Naive thymus-derived CD8-positive, alpha-beta T cell (primary cell): Measurements from ENCODE around the gene CDC42EP5. TPM values are rescaled to one million over a fixed set of nuclear protein-coding genes. Genes with fewer than 3 reads are reported as not detected.
"Not testable (repeated sequence)": the region's sequence is repeated elsewhere in the genome, so short reads cannot be mapped to it uniquely, and the experiment has no call there.

ENCODE experiments used
- ATAC-seq, 2 donors: fragments of 150-1000 bp; cut with Tn5 transposase in 1 of 2; sonication (Bioruptor Pico), chemical (Tn5 transposase) in 1 of 2; 1 replicate in 1 of 2; 2 replicates in 1 of 2; pipeline ENCODE4 v1.10.0; 2021; ENCODE audit warnings: mild to moderate bottlenecking in 2 of 2, moderate library complexity in 2 of 2
- POLR2A ChIA-PET: fragments of 350-600 bp; sonication (Branson Sonifier 250); formaldehyde crosslinking; loops from one replicate; lab custom pipeline; 2021; ENCODE audit warnings: antibody characterized with exemption; lab: Charles Lee
- DNase-seq, 10 donors: peaks; one replicate each; pipeline versions ENCODE4 v3.0.0 to v3.0.0-alpha.2; 2020 to 2022
- H3K27ac Mint-ChIP-seq, 10 donors: one replicate each; pipeline ENCODE4 v1.8.0; 2020 to 2022; ENCODE audit warnings: mild to moderate bottlenecking in 10 of 10, mixed read lengths in 10 of 10, moderate library complexity in 4 of 10, inconsistent platforms in 1 of 10
- H3K27me3 Mint-ChIP-seq, 5 donors: one replicate each; pipeline ENCODE4 v1.8.0; 2021 to 2022; ENCODE audit warnings: mixed read lengths in 5 of 5
- H3K36me3 Mint-ChIP-seq, 3 donors: one replicate each; pipeline ENCODE4 v1.8.0; 2020 to 2022; ENCODE audit warnings: mixed read lengths in 3 of 3, mild to moderate bottlenecking in 2 of 3, inconsistent platforms in 1 of 3
- H3K4me1 Mint-ChIP-seq, 4 donors: one replicate each; pipeline ENCODE4 v1.8.0; 2021 to 2022; ENCODE audit warnings: mixed read lengths in 4 of 4
- H3K4me3 Mint-ChIP-seq, 10 donors: one replicate each; pipeline ENCODE4 v1.8.0; 2020 to 2022; ENCODE audit warnings: mild to moderate bottlenecking in 10 of 10, mixed read lengths in 10 of 10, moderate library complexity in 6 of 10, inconsistent platforms in 1 of 10
- H3K9me3 Mint-ChIP-seq, 9 donors: one replicate each; pipeline ENCODE4 v1.8.0; 2020 to 2022; ENCODE audit warnings: mixed read lengths in 9 of 9, mild to moderate bottlenecking in 3 of 9, inconsistent platforms in 1 of 9, moderate library complexity in 1 of 9
- polyA plus RNA-seq, 3 donors: library from polyadenylated mRNA; unstranded; fragments of 300-500 nt; fragmentation: Illumina TruSeq; gene quantifications; one replicate each; pipeline ENCODE4 v1.2.3, GENCODE V29; 2021
- total RNA-seq, 8 experiments: library from RNA in 2 of 8; stranded (reverse) in 2 of 8; gene quantifications; one replicate each; pipeline ENCODE4 v1.2.3 and lab custom pipeline; 2021 to 2026

The CDC42EP5 gene
- total and polyA plus RNA-seq, 5 experiments from 2014 or later, result not detected

DNA sequence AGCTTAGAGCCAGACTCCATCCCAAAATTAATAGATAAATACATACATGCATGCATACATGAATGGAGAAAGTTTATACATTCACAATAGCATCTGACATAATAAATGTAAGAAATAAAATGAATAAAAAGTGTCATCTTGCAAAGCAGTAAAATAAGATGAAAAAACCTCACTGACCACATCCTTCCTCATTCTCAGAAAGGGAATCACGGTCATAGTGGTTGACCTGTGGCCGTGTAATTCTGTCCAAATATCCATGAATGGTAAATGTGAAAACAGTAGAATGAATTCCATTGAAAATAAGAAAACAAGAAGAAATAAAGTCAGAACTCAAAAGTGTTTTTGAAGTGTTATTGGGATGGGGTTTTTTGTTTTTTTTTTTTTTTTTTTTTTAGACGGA, 9.8 kb upstream of the CDC42EP5 start:
- Mint-ChIP-seq H3K4me1 (peaks cover 3 to 25% (median 12%) of the 10 kb centered on the region in 4 donors), H3K36me3 (no peaks in the 10 kb centered on the region), H3K27me3 (peaks cover 15 to 56% (median 36%) of the 10 kb centered on the region in 5 donors), H3K27ac (no peak overlapping the region), H3K4me3 (no peak overlapping the region), H3K9me3 (no peaks in the 10 kb centered on the region)
- POLR2A ChIA-PET, result no interaction called here
- DNase-seq (no peak), ATAC-seq (no peak)

DNA sequence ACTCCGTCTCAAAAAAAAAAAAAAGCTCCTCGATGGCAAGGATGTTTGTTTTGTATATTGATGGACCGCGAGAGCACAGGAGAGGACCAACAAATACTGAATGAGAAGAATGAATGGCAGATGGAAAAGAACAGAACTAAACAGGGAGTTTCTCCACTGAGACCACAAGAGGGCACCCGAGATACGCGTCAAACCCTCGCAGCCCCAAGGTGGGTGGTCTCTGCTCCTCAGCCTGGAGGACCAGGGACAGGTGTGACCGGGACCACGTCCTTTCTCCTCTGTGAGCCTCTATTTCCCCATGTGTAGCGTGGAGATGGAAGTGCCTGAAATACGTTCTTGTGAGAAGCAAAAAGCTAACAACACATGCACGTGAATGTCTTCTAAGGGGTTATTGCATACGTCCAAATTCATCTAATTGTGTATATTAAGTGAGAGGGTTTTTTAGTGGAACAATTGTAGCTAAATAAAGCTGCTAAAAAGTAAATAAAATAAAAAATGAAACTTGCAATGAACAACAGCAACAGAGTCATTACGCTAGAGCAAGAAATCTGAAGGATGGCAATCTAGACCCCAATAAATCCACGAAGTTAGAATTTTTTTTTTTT, 8.3 kb upstream of the CDC42EP5 start:
- Mint-ChIP-seq H3K27ac (no peak overlapping the region), H3K27me3 (peaks cover 17 to 71% (median 45%) of the 10 kb centered on the region in 5 donors), H3K4me1 (peaks cover 3 to 25% (median 12%) of the 10 kb centered on the region in 4 donors), H3K36me3 (no peaks in the 10 kb centered on the region), H3K9me3 (no peaks in the 10 kb centered on the region), H3K4me3 (no peak overlapping the region)
- POLR2A ChIA-PET, result no interaction called here
- DNase-seq (peak in 5 of 10 donors; percentile 25 to 67 (median 55)), ATAC-seq (peak in 1 of 2 donors; percentile 68)

DNA sequence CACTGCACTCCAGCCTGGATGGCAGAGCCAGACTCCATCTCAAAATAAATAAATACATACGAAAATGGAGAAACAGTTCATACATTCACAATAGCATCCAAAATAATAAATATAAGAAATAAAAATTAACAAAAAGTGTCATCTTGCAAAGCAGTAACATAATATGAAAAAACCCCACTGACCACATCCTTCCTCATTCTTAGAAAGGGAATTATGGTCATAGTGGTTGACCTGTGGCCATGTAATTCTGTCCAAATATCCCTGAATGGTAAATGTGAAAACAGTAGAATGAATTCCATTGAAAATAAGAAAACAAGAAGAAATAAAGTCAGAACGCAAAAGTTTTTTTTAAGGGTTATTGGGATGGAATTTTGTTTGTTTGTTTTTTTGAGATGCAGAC, 7.0 kb upstream of the CDC42EP5 start:
- DNase-seq (no peak), ATAC-seq (no peak)
- H3K4me1 Mint-ChIP-seq, result peaks cover 3 to 25% (median 12%) of the 10 kb centered on the region in 4 donors
- H3K36me3 Mint-ChIP-seq, result no peaks in the 10 kb centered on the region
- H3K27me3 Mint-ChIP-seq, result peaks cover 17 to 69% (median 44%) of the 10 kb centered on the region in 5 donors
- H3K4me3 Mint-ChIP-seq, result no peak overlapping the region
- POLR2A ChIA-PET, result no interaction called here
- no peak overlapping the region for H3K27ac Mint-ChIP-seq
- H3K9me3 Mint-ChIP-seq, result no peaks in the 10 kb centered on the region

DNA sequence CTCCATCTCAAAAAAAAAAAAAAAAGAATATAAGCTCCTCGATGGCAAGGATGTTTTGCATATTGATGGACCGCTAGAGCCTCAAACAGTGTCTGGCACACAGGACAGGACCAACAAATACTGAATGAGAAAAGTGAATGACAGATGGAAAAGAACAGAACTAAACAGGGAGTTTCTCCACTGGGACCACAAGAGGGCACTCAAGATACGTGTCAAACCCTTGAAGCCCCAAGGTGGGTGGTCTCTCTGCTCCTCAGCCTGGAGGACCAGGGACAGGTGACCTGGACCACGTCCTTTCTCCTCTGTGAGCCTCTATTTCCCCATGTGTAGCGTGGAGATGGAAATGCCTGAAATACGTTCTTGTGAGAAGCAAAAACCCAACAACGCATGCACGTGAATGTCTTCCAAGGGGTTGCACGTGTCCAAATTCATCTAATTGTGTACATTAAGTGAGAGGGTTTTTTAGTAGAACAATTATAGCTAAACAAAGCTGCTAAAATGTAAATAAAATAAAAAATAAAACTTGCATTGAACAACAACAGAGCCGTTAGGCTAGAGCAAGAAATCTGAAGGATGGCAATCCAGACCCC, 5.7 kb upstream of the CDC42EP5 start:
- POLR2A ChIA-PET, result no interaction called here
- ATAC-seq, result peak; percentile 35 to 40

DNA sequence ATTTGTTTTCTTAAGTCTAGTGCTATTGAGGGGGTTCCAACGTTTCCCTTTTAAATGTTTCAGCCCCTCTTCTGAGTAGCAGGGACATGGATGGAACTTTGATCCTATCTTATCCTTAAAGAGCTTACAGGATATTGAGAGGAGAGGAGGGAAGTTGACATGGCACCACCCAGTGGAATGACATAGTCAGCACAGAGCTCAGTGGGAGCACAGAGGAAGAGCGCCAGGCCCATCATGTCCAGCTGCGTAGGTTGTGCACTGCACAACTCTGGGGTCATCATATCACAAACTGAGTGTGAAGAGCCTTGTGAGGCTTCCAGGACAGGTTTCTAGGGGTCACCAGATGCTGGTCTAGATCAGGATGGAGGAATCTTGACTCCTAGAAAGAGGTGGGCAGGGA, 4.6 kb upstream of the CDC42EP5 start:
- H3K36me3 Mint-ChIP-seq, result no peaks in the 10 kb centered on the region
- POLR2A ChIA-PET, result no interaction called here
- no peak overlapping the region for H3K27ac Mint-ChIP-seq
- H3K27me3 Mint-ChIP-seq, result peaks cover 15 to 78% (median 44%) of the 10 kb centered on the region in 5 donors
- no peaks in the 10 kb centered on the region for H3K9me3 Mint-ChIP-seq
- H3K4me1 Mint-ChIP-seq, result peaks cover 5 to 21% (median 15%) of the 10 kb centered on the region in 4 donors
- ATAC-seq (no peak), DNase-seq (no peak)
- H3K4me3 Mint-ChIP-seq, result no peak overlapping the region

More for the DNA sequence above, 5.7 kb upstream of the CDC42EP5 start:
- Mint-ChIP-seq H3K27me3 (peaks cover 11 to 69% (median 43%) of the 10 kb centered on the region in 5 donors), H3K9me3 (no peaks in the 10 kb centered on the region), H3K36me3 (no peaks in the 10 kb centered on the region), H3K4me3 (no peak overlapping the region), H3K4me1 (peaks cover 4 to 25% (median 12%) of the 10 kb centered on the region in 4 donors), H3K27ac (no peak overlapping the region)
- peak in 2 of 10 donors; percentile 25 to 38 for DNase-seq

DNA sequence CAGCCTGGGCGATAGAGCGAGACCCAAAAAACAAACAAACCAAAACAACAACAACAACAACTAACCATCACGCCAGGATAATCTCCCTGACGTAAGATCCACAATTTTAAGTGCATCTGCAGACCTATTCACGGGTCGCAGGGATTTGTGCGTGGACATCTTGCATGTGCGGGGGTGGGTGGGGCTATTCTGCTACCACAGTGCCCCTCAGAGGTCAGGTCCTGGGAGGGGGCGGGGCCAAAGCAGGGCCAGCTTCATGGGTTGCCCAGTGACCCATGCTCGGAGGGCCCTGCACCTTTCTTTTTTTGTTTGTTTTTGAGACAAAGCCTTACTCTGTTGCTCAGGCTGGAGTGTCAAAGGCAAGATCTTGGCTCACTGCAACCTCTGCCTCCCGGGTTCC, 2.6 kb upstream of the CDC42EP5 start:
- H3K9me3 Mint-ChIP-seq, result no peaks in the 10 kb centered on the region
- peaks cover 13 to 77% (median 39%) of the 10 kb centered on the region in 5 donors for H3K27me3 Mint-ChIP-seq
- DNase-seq, result no peak
- H3K4me3 Mint-ChIP-seq, result no peak overlapping the region
- peaks cover 5 to 15% (median 11%) of the 10 kb centered on the region in 4 donors for H3K4me1 Mint-ChIP-seq
- POLR2A ChIA-PET, result interaction anchor here (0.6 kb wide), 1 partner anchor 94 kb away, joined by 3 read pairs; no protein-coding TSS in a partner anchor
- no peak overlapping the region for H3K27ac Mint-ChIP-seq
- no peaks in the 10 kb centered on the region for H3K36me3 Mint-ChIP-seq
- no peak for ATAC-seq

DNA sequence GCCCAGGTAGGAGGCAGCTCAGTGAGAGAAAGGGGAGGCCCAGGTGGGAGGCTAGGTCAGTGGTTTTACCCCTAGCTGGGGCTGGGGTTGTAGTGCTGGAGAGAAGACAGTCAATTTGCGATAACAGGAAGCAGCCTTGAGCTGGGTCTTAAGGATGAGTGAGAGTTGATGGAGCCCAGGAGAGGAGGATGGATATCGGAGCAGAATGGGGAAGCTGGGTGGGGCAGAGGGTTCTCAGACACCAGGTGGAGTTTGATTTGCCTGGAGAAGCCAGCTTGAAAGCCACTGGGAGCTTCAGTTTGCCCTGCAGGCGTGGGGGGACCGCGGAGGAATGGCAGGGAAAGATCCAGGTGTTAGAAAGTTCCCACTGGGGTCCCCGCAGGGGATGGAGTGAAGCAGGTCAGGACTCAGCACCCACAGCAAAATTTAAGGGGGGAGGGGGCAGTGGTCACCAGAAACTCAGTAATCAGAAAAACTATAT, 836 bp upstream of the CDC42EP5 start:
- peaks cover 9 to 24% (median 16%) of the 10 kb centered on the region in 4 donors for H3K4me1 Mint-ChIP-seq
- no peaks in the 10 kb centered on the region for H3K9me3 Mint-ChIP-seq
- H3K36me3 Mint-ChIP-seq, result no peaks in the 10 kb centered on the region
- no peak for ATAC-seq
- peaks cover 29 to 82% (median 51%) of the 10 kb centered on the region in 5 donors for H3K27me3 Mint-ChIP-seq
- DNase-seq, result no peak
- peak overlapping the region in 1 of 10 donors; percentile 37 for H3K27ac Mint-ChIP-seq
- POLR2A ChIA-PET, result interaction anchor here (0.7 to 0.9 kb wide), 2 partner anchors 13 to 25 kb away, joined by 3 read pairs; partner anchors contain the start of gene LENG8
- H3K4me3 Mint-ChIP-seq, result no peak overlapping the region

DNA sequence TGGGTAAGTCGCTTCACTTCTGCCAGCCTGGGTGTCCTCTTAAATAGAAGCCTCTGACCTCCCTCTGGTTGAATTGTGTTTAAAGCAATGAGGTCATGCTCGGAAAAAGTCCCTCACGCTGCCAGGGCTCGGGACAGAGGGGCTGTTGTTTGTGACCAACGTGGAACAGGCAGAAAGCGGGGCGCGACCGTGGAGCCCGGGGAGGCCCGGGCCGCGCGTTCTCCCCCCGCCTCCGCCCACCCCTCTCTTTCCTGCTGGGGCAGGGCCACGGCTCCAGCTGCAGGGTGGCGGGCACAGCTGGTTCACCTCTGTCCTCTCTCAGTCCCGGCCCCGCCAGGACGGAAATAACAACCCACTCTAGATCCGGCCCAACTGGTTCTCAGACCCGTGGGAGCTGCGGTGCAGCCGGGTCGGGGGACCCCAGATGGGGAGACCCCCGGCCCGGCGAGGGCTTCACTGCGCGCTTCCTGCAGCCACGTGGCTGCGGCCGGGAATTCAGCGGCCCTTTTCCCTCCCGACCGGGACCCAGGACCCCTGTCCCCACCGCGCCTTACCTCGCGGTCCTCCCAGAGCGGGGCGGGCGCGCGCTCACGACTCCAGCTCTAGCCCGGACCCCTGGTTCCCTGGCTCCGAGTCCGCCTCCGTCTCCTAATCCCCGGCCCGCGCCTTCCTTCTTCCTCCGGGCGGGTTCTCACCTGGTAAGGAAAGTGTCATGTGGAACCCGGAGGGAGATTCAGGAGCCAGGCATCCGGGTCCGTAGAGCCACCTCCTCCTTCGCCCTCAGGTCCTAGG, 1.9 kb downstream of the CDC42EP5 start:
- peak; percentile 29 to 56 for ATAC-seq
- H3K4me3 Mint-ChIP-seq, result peak overlapping the region in 3 of 10 donors; percentile 36 to 69 (median 50)

DNA sequence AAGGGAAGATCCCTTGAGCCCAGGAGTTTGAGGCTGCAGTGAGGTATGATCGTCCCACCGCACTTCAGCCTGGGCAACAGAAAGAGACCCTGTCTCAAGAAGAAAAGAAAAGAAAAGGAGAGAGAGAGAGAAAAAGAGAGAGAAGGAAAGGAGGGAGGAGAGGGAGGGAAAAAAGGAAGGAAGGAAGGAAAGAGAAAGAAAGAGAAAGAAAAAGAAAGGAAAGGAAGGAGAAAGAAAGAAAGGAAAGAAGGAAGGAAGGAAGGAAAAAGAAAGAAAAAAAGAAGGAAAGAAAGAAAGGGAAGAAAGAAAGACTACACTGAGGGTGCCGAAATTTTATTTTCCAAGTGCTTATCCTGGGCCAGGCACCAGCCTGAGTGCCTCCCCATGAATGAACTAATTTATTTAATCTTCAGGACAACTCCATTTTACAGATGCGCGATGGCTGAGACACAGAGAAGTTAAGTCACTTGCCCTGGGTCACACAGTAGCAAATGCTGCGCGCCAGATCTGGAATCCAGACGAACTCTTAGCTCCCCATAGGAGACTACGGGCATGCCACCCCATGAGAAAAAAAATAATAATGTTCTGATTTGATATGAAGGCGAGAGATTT, 2.7 kb downstream of the CDC42EP5 start:
- ATAC-seq, result no peak
- no peaks in the 10 kb centered on the region for H3K36me3 Mint-ChIP-seq
- H3K27ac Mint-ChIP-seq, result peak overlapping the region in 1 of 10 donors; percentile 68
- H3K27me3 Mint-ChIP-seq, result peaks cover 25 to 58% (median 39%) of the 10 kb centered on the region in 5 donors
- peaks cover 0 to 5% (median 0%) of the 10 kb centered on the region in 9 donors for H3K9me3 Mint-ChIP-seq
- DNase-seq, result no peak
- peak overlapping the region in 2 of 10 donors; percentile 26 to 30 for H3K4me3 Mint-ChIP-seq
- H3K4me1 Mint-ChIP-seq, result peaks cover 7 to 24% (median 14%) of the 10 kb centered on the region in 4 donors
- POLR2A ChIA-PET, result no interaction called here

More for the DNA sequence above, 1.9 kb downstream of the CDC42EP5 start:
- Mint-ChIP-seq H3K27me3 (peaks cover 25 to 59% (median 39%) of the 10 kb centered on the region in 5 donors), H3K4me1 (peaks cover 7 to 24% (median 14%) of the 10 kb centered on the region in 4 donors), H3K36me3 (no peaks in the 10 kb centered on the region), H3K27ac (no peak overlapping the region), H3K9me3 (peaks cover 0 to 5% (median 0%) of the 10 kb centered on the region in 9 donors)
- POLR2A ChIA-PET, result no interaction called here
- DNase-seq, result no peak

DNA sequence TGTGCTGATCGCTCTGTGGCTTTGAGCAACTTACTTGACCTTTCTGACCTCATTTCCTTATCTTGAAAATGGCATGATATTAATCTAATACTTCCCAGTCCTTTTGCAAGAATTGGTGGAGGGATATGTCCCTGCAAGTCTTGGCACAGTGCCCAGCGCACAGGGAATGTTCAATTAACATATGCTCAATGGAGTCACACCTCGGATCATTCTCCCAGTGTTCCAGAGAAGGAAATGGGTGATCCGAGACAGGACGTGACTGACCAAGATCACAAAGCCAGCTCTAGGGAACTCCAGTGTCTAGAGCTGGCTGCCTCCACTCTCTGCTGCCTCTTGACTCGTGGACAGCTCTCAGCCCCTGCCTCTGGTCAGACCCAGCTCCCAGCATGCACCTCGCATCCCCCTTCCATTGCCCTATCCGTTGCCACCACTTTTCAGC, 3.6 kb downstream of the CDC42EP5 start:
- no peaks in the 10 kb centered on the region for H3K36me3 Mint-ChIP-seq
- POLR2A ChIA-PET, result no interaction called here
- no peak overlapping the region for H3K4me3 Mint-ChIP-seq
- peaks cover 25 to 50% (median 34%) of the 10 kb centered on the region in 5 donors for H3K27me3 Mint-ChIP-seq
- DNase-seq, result no peak
- H3K4me1 Mint-ChIP-seq, result peaks cover 8 to 24% (median 16%) of the 10 kb centered on the region in 4 donors
- peaks cover 0 to 5% (median 0%) of the 10 kb centered on the region in 9 donors for H3K9me3 Mint-ChIP-seq
- no peak overlapping the region for H3K27ac Mint-ChIP-seq
- ATAC-seq, result no peak

DNA sequence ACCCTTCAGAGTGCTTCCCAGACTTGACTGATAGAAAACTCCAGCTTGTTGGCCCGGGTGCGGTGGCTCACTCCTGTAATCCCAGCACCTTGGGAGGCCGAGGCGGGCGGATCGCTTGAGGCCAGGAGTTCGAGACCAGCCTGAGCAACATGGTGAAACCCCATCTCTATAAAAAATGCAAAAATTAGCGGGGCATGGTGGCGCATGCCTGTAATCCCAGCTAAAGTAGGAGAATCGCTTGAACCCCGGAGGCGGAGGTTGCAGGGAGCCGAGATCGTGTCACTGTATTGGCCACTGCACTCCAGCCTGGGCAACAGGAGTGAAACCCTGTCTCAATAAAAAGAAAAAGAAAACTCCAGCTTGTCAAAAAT, 7.0 kb downstream of the CDC42EP5 start:
- not testable (repeated sequence) for H3K9me3 Mint-ChIP-seq, H3K36me3 Mint-ChIP-seq, ATAC-seq, DNase-seq
- peak overlapping the region; percentile 49 to 82 (median 66) for H3K4me3 Mint-ChIP-seq
- peaks cover 16 to 32% (median 25%) of the 10 kb centered on the region in 4 donors for H3K4me1 Mint-ChIP-seq
- POLR2A ChIA-PET, result interaction anchor here (1.2 to 2.3 kb wide), 2 partner anchors 10 to 17 kb away, joined by 3 to 10 read pairs; partner anchors contain the start of gene LENG8
- peak overlapping the region in 1 of 10 donors; percentile 57 for H3K27ac Mint-ChIP-seq
- peaks cover 20 to 27% (median 25%) of the 10 kb centered on the region in 5 donors for H3K27me3 Mint-ChIP-seq
